ENCODE measurements around the gene AMPD1.

GRCh38 chr1:114688526-114688925 lies 6.8 kb downstream of the AMPD1 start:
- no peak for TF ChIP-seq YY1 (IDR thresholded peaks at IDR 0.05; ENCODE audit: insufficient read depth, insufficient read length)
- no peak for TF ChIP-seq SUZ12 (IDR thresholded peaks at IDR 0.05; ENCODE audit: extremely low read depth, insufficient read depth, insufficient read length)

All from NT2/D1 (cell line).